ENCODE results near the gene FBLN5.

The FBLN5 gene

GRCh38 chr14:91906374-91906773 is 41.1 kb downstream of the FBLN5 start:
- Histone ChIP-seq H3K4me1 (ENCODE audit: low read length) (peaks cover 4% of the 10 kb centered on the region), H3K36me3 (replicated peaks; ENCODE audit: low read depth, low read length) (no peaks in the 10 kb centered on the region), H3K9me3 (ENCODE audit: insufficient read depth, low read length) (no peaks in the 10 kb centered on the region), H3K4me2 (ENCODE audit: low read length) (no peak overlapping the region), H3K4me3 (ENCODE audit: low read length) (no peak overlapping the region), H3K27ac (ENCODE audit: low read length) (no peak overlapping the region), H2AFZ (ENCODE audit: low read depth, low read length) (no peak overlapping the region), H3K9ac (ENCODE audit: low read length) (no peak overlapping the region), H3K27me3 (ENCODE audit: low read depth, low read length) (no peaks in the 10 kb centered on the region), H4K20me1 (ENCODE audit: insufficient read depth, low read length) (no peaks in the 10 kb centered on the region), H3K79me2 (ENCODE audit: low read length) (no peaks in the 10 kb centered on the region)
- TF ChIP-seq EZH2phosphoT487 (IDR thresholded peaks at IDR 0.05; ENCODE audit: low read depth), result no peak
- TF ChIP-seq, protein P1, sequence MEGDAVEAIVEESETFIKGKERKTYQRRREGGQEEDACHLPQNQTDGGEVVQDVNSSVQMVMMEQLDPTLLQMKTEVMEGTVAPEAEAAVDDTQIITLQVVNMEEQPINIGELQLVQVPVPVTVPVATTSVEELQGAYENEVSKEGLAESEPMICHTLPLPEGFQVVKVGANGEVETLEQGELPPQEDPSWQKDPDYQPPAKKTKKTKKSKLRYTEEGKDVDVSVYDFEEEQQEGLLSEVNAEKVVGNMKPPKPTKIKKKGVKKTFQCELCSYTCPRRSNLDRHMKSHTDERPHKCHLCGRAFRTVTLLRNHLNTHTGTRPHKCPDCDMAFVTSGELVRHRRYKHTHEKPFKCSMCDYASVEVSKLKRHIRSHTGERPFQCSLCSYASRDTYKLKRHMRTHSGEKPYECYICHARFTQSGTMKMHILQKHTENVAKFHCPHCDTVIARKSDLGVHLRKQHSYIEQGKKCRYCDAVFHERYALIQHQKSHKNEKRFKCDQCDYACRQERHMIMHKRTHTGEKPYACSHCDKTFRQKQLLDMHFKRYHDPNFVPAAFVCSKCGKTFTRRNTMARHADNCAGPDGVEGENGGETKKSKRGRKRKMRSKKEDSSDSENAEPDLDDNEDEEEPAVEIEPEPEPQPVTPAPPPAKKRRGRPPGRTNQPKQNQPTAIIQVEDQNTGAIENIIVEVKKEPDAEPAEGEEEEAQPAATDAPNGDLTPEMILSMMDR (IDR thresholded peaks at IDR 0.05; ENCODE audit: low read depth, low read length), result no peak

GRCh38 chr14:91904956-91905645 is 42.4 kb downstream of the FBLN5 start:
- TF ChIP-seq EZH2phosphoT487 (IDR thresholded peaks at IDR 0.05; ENCODE audit: low read depth), result no peak
- TF ChIP-seq, protein P1 (IDR thresholded peaks at IDR 0.05; ENCODE audit: low read depth, low read length), result no peak
- no peaks in the 10 kb centered on the region for H3K4me1 ChIP-seq (ENCODE audit: low read length)
- no peaks in the 10 kb centered on the region for H3K27me3 ChIP-seq (ENCODE audit: low read depth, low read length)
- H3K27ac ChIP-seq (ENCODE audit: low read length), result no peak overlapping the region
- H3K36me3 ChIP-seq (replicated peaks; ENCODE audit: low read depth, low read length), result no peaks in the 10 kb centered on the region
- no peaks in the 10 kb centered on the region for H4K20me1 ChIP-seq (ENCODE audit: insufficient read depth, low read length)
- H2AFZ ChIP-seq (ENCODE audit: low read depth, low read length), result no peak overlapping the region
- no peaks in the 10 kb centered on the region for H3K9me3 ChIP-seq (ENCODE audit: insufficient read depth, low read length)
- H3K79me2 ChIP-seq (ENCODE audit: low read length), result no peaks in the 10 kb centered on the region
- H3K9ac ChIP-seq (ENCODE audit: low read length), result no peak overlapping the region
- H3K4me3 ChIP-seq (ENCODE audit: low read length), result no peak overlapping the region
- H3K4me2 ChIP-seq (ENCODE audit: low read length), result no peak overlapping the region

DNA sequence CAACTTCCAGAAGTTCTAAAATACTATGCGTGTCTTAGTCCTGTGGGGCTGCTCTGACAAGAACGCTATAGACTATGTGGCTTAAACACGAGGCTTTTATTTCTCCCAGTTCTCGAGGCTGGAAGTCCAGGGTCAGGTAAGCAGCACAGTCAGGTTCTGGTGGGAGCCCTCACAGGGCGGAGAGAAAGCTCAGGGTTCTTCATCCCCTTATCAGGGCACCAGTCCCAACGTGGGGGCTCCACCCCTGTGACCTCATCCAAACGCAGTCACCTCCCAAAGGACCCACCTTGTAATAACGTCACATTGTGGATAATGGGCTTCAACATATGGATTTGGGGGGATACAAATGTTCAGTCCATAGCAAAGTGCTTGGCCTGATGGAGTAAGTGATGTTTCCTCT is 43.0 kb downstream of the FBLN5 start:
- no peak overlapping the region for H3K4me3 ChIP-seq (ENCODE audit: low read length)
- no peak overlapping the region for H2AFZ ChIP-seq (ENCODE audit: low read depth, low read length)
- H3K27ac ChIP-seq (ENCODE audit: low read length), result no peak overlapping the region
- H3K9me3 ChIP-seq (ENCODE audit: insufficient read depth, low read length), result no peaks in the 10 kb centered on the region
- H3K27me3 ChIP-seq (ENCODE audit: low read depth, low read length), result no peaks in the 10 kb centered on the region
- H3K4me1 ChIP-seq (ENCODE audit: low read length), result no peaks in the 10 kb centered on the region
- TF ChIP-seq, protein P1 (IDR thresholded peaks at IDR 0.05; ENCODE audit: low read depth, low read length), result no peak
- no peak for TF ChIP-seq EZH2phosphoT487 (IDR thresholded peaks at IDR 0.05; ENCODE audit: low read depth)
- H4K20me1 ChIP-seq (ENCODE audit: insufficient read depth, low read length), result no peaks in the 10 kb centered on the region
- H3K79me2 ChIP-seq (ENCODE audit: low read length), result no peaks in the 10 kb centered on the region
- H3K36me3 ChIP-seq (replicated peaks; ENCODE audit: low read depth, low read length), result no peaks in the 10 kb centered on the region
- H3K9ac ChIP-seq (ENCODE audit: low read length), result no peak overlapping the region
- H3K4me2 ChIP-seq (ENCODE audit: low read length), result no peak overlapping the region

- Histone ChIP-seq H3K36me3 (replicated peaks; ENCODE audit: low read depth, low read length) (no peaks in the 10 kb centered on the region), H3K27ac (ENCODE audit: low read length) (no peak overlapping the region), H2AFZ (ENCODE audit: low read depth, low read length) (no peak overlapping the region), H4K20me1 (ENCODE audit: insufficient read depth, low read length) (no peaks in the 10 kb centered on the region), H3K4me2 (ENCODE audit: low read length) (no peak overlapping the region), H3K27me3 (ENCODE audit: low read depth, low read length) (no peaks in the 10 kb centered on the region), H3K4me3 (ENCODE audit: low read length) (no peak overlapping the region), H3K4me1 (ENCODE audit: low read length) (no peaks in the 10 kb centered on the region), H3K79me2 (ENCODE audit: low read length) (no peaks in the 10 kb centered on the region), H3K9me3 (ENCODE audit: insufficient read depth, low read length) (no peaks in the 10 kb centered on the region), H3K9ac (ENCODE audit: low read length) (no peak overlapping the region)
- TF ChIP-seq, protein P1 (IDR thresholded peaks at IDR 0.05; ENCODE audit: low read depth, low read length), result no peak
- TF ChIP-seq EZH2phosphoT487 (IDR thresholded peaks at IDR 0.05; ENCODE audit: low read depth), result no peak
These were observed 44.4 kb downstream of the FBLN5 start for GRCh38 chr14:91903070-91903469.
